ENCODE results near the gene ABLIM1.

- TF ChIP-seq TCF12 (IDR thresholded peaks at IDR 0.05; ENCODE audit: low read depth) = peak; percentile 100
- TF ChIP-seq TEAD4 (IDR thresholded peaks at IDR 0.05) = peak; percentile 99
- peak; percentile 71 for TF ChIP-seq YY1 (IDR thresholded peaks at IDR 0.05; ENCODE audit: low read depth)
- TF ChIP-seq TAF1 (IDR thresholded peaks at IDR 0.05; ENCODE audit: low read depth) = no peak
- TF ChIP-seq NFIC (IDR thresholded peaks at IDR 0.05) = peak; percentile 100
- peak; percentile 82 for TF ChIP-seq MAX (IDR thresholded peaks at IDR 0.05)
- no peak for TF ChIP-seq CREB1 (IDR thresholded peaks at IDR 0.05; ENCODE audit: low read depth)
- TF ChIP-seq RAD21 (IDR thresholded peaks at IDR 0.05; ENCODE audit: low read depth) = peak; percentile 36; the same call in 1 of the 2 replicates
- peak; percentile 100 for TF ChIP-seq EP300 (IDR thresholded peaks at IDR 0.05; ENCODE audit: borderline replicate concordance)
- no peak; the same call in 1 of the 2 replicates for TF ChIP-seq ZBTB7A (IDR thresholded peaks at IDR 0.05; ENCODE audit: low read depth)
These were observed 150.6 kb downstream of the ABLIM1 start for GRCh38 chr10:114507449-114507848.

All from Ishikawa (cell line).